M059J (cell line): ENCODE measurements around the gene CD300H. TPM values are rescaled to one million over a fixed set of nuclear protein-coding genes. Genes with fewer than 3 reads are reported as not detected.
A peak's percentile ranks its signal among the peaks of the same experiment; 100 is the strongest.

Experiments used
- DNase-seq: peaks from one replicate; pipeline ENCODE4 v3.0.0-alpha.2; 2012; ENCODE audit warnings: low read depth
- total RNA-seq: library from RNA; depleted of rRNA; stranded (reverse); fragments of >200 nt; shearing (Covaris generic); gene quantifications from 2 replicates; pipeline ENCODE4 v1.2.3, GENCODE V29; 2014; rRNA removed

The CD300H gene
- total RNA-seq = not detected in 2 replicates

- peak; percentile 62 for DNase-seq
Observed at GRCh38 chr17:74567397-74567796, at the start of gene CD300H. TSS of gene CD300H (minus strand) at chr17:74567509.

- no peak for DNase-seq
Observed at GRCh38 chr17:74616696-74617095, 49.4 kb upstream of the CD300H start.

- DNase-seq = no peak
Observed at GRCh38 chr17:74612046-74612445, 44.7 kb upstream of the CD300H start.

GRCh38 chr17:74610108-74610507, 42.8 kb upstream of the CD300H start:
- no peak for DNase-seq

- no peak for DNase-seq
Observed at GRCh38 chr17:74608511-74608910, 41.2 kb upstream of the CD300H start.

GRCh38 chr17:74607221-74607620, 39.9 kb upstream of the CD300H start:
- no peak for DNase-seq

- no peak for DNase-seq
Observed at GRCh38 chr17:74606050-74606449, 38.7 kb upstream of the CD300H start.

GRCh38 chr17:74605361-74605760, 38.1 kb upstream of the CD300H start:
- DNase-seq = peak; percentile 92

GRCh38 chr17:74604761-74605160, 37.5 kb upstream of the CD300H start:
- DNase-seq = no peak

- DNase-seq = no peak
Observed at GRCh38 chr17:74604200-74604599, 36.9 kb upstream of the CD300H start.

GRCh38 chr17:74603746-74604145, 36.4 kb upstream of the CD300H start:
- DNase-seq = no peak

- DNase-seq = no peak
Observed at GRCh38 chr17:74603037-74603635, 35.8 kb upstream of the CD300H start.

- DNase-seq = peak; percentile 51
Observed at GRCh38 chr17:74601944-74602572, 34.7 kb upstream of the CD300H start.

GRCh38 chr17:74599448-74599939, 32.2 kb upstream of the CD300H start:
- no peak for DNase-seq

- DNase-seq = no peak
Observed at GRCh38 chr17:74599023-74599399, 31.7 kb upstream of the CD300H start.

GRCh38 chr17:74598346-74599022, 31.2 kb upstream of the CD300H start:
- no peak for DNase-seq

GRCh38 chr17:74597069-74597790, 29.9 kb upstream of the CD300H start:
- DNase-seq = no peak

- DNase-seq = no peak
Observed at GRCh38 chr17:74595037-74595750, 27.9 kb upstream of the CD300H start.

GRCh38 chr17:74592087-74592990, 25.0 kb upstream of the CD300H start, which contains the start of gene CD300LD:
TSS of gene CD300LD (minus strand) at chr17:74592283. CDS start at chr17:74592202, 81 bp downstream.
- peak; percentile 43 for DNase-seq

GRCh38 chr17:74591503-74591902, 24.2 kb upstream of the CD300H start:
- no peak for DNase-seq
